IPS DF 6.9 (cell line): ENCODE results near the gene ADARB2.
"Not testable (repeated sequence)": the region's sequence is repeated elsewhere in the genome, so short reads cannot be mapped to it uniquely, and the experiment has no call there.

ENCODE experiments used
- DNase-seq: peaks from one replicate; pipeline ENCODE4 v3.0.0-alpha.2; 2013; ENCODE audit warnings: low read depth, low spot score
- H3K27ac ChIP-seq: one replicate; pipeline ENCODE4 v1.5.1; 2013; ENCODE audit warnings: low read length, control low read depth
- H3K27me3 ChIP-seq: 2 replicates; pipeline ENCODE4 v1.6.1; 2013; ENCODE audit warnings: mild to moderate bottlenecking, low read length; ENCODE audit not compliant: control insufficient read depth, insufficient read depth
- H3K36me3 ChIP-seq: 2 replicates; pipeline ENCODE4 v1.6.1; 2013; ENCODE audit warnings: low read length; ENCODE audit not compliant: control insufficient read depth, insufficient read depth
- H3K4me1 ChIP-seq: 2 replicates; pipeline ENCODE4 v1.6.1; 2013; ENCODE audit warnings: low read length; ENCODE audit not compliant: control insufficient read depth, insufficient read depth
- H3K4me3 ChIP-seq: 2 replicates; pipeline ENCODE4 v1.5.1; 2013; ENCODE audit warnings: mild to moderate bottlenecking, low read length
- H3K9me3 ChIP-seq: 2 replicates; pipeline ENCODE4 v1.6.1; 2013; ENCODE audit warnings: low read length, inconsistent platforms; ENCODE audit not compliant: control insufficient read depth, insufficient read depth
- WGBS: extraction: QIAGEN DNeasy Blood & Tissue Kit; methylation state at CpG from one replicate; pipeline ENCODE4 v1.1.7; 2013; ENCODE audit warnings: mixed read lengths, missing lambda C conversion rate; ENCODE audit not compliant: insufficient read length, insufficient coverage; 5-methylcytosine and 5-hydroxymethylcytosine counted together

Gene ADARB2

DNA sequence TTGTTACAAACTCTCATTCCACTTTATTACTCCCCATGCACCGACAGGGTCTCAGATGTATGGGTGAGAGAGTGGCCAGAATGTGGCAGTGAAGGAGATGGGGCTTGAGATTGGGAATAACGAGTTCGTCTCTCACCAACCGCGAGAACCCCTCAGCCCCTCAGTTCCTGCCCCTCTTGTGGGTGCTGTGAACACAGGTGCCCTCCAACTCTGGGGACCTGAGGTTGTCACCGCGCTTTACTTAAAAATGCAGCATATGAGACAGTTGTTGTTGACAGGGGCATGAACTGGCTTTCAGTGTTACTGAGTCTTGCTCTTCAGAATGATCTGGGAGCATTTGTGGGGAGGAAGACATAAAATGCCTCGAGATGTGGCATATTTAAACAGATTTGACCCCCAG lies 391.1 kb downstream of the ADARB2 start:
- no peaks in the 10 kb centered on the region for H3K9me3 ChIP-seq
- no peaks in the 10 kb centered on the region for H3K27me3 ChIP-seq
- H3K4me1 ChIP-seq: peaks cover 2% of the 10 kb centered on the region; the same call in 1 of the 2 replicates
- H3K27ac ChIP-seq: no peak overlapping the region
- H3K36me3 ChIP-seq: no peaks in the 10 kb centered on the region
- DNase-seq: no peak
- H3K4me3 ChIP-seq: no peak overlapping the region
- WGBS: no CpG with 5 or more reads among the region's 8 CpGs

DNA sequence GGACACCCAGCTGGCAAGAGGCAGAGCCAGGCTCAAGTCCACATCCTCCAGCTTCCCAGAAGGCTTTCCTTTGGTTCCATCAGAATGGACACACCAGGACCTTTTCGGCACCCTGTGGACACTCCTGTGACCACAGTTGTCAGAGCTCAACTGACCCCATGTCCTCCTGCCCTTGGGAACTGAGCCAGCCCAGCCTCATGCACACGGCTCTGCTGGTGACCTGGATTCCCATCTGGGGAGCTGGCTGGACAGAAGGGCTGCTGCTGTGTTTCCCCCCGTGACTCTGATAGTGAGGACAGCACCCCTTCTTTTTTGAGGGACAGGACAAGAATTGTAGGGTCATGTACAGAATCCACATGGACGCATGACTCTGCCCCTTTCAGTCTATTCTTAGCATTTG lies 392.0 kb downstream of the ADARB2 start:
- DNase-seq: no peak
- Histone ChIP-seq H3K36me3 (no peaks in the 10 kb centered on the region), H3K27me3 (no peaks in the 10 kb centered on the region), H3K4me1 (peaks cover 2% of the 10 kb centered on the region; the same call in 1 of the 2 replicates), H3K4me3 (no peak overlapping the region), H3K27ac (no peak overlapping the region), H3K9me3 (no peaks in the 10 kb centered on the region)
- no CpG with 5 or more reads among the region's 4 CpGs for WGBS

DNA sequence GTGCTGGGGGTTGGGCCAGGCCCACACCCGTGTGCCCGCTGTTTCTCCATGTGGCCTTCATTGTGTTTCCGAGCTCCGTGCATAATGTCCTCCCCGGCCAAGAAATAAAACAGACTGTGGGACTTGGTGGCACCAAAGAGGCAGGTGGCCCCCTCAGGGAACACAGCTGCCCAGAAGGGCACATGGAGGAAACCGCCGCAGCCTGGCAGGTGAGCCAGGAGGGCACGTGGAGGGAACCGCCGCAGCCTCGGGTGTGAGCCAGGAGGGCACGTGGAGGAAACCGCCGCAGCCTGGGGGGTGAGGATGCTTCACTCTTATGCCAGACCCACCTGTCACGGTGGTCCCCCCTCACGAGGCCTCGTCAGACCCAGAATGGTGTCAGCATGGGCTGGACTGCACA lies 392.5 kb downstream of the ADARB2 start:
- Histone ChIP-seq H3K4me1 (peaks cover 2% of the 10 kb centered on the region; the same call in 1 of the 2 replicates), H3K36me3 (no peaks in the 10 kb centered on the region), H3K4me3 (no peak overlapping the region), H3K27ac (no peak overlapping the region), H3K9me3 (no peaks in the 10 kb centered on the region), H3K27me3 (no peaks in the 10 kb centered on the region)
- DNase-seq: no peak
- WGBS: no CpG with 5 or more reads among the region's 17 CpGs

DNA sequence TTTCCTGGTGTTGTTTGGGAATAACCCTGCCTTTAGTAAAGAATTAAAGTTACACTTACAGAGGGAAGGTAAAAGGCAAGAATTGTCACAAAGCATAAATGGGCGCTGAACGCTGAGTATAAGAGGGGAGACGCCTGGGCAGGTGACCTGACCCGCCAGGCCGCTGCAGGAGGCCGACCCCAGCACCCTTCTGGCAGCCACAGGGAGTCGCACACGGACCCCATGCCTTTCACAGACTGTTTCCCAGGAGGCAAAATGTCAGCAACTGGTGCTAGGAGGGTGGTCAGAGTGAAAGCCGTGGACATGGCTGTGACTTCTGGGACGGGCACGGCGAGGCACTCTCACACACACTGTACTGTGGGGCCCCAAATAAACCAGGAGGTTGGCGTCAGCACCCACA lies 392.9 kb downstream of the ADARB2 start:
- no peak for DNase-seq
- no peak overlapping the region for H3K4me3 ChIP-seq
- peaks cover 2% of the 10 kb centered on the region; the same call in 1 of the 2 replicates for H3K4me1 ChIP-seq
- no CpG with 5 or more reads among the region's 13 CpGs for WGBS
- H3K27ac ChIP-seq: no peak overlapping the region
- H3K27me3 ChIP-seq: no peaks in the 10 kb centered on the region
- H3K9me3 ChIP-seq: no peaks in the 10 kb centered on the region
- no peaks in the 10 kb centered on the region for H3K36me3 ChIP-seq

DNA sequence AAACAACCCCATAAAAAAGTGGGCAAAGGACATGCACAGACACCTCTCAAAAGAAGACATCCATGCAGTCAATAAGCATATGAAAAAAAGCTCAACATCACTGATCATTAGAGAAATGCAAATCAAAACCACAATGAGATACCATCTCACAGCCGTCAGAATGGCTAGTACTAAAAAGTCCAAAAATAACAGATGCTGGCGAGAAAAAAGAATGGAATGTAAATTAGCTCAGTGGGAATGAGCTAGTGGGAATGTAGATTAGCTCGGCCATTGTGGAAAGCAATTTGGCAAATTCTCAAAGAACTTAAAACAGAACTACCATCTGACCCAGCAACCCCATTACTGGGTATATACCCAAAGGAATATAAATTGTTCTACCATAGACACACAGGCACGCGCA lies 394.1 kb downstream of the ADARB2 start:
- Histone ChIP-seq H3K4me1 (no peaks in the 10 kb centered on the region; the same call in 1 of the 2 replicates), H3K27ac (no peak overlapping the region), H3K9me3 (no peaks in the 10 kb centered on the region), H3K4me3 (no peak overlapping the region), H3K27me3 (no peaks in the 10 kb centered on the region), H3K36me3 (no peaks in the 10 kb centered on the region)
- no peak for DNase-seq
- WGBS: no CpG with 5 or more reads among the region's 5 CpGs

DNA sequence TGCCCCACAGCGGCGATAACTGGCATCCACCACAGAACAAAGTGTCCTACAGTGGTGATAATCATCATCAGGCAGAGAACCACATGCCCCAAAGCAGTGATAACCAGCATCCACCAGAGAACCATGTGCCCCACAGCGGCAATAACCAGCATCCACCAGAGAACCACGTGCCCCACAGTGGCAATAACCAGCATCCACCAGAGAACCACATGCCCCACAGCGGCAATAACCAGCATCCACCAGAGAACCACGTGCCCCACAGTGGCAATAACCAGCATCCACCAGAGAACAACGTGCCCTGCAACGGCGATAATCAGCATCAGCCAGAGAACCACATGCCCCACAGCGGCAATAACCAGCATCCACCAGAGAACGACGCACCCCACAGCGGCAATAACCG lies 396.3 kb downstream of the ADARB2 start:
- H3K4me1 ChIP-seq, H3K4me3 ChIP-seq, DNase-seq, H3K27me3 ChIP-seq, H3K36me3 ChIP-seq, H3K9me3 ChIP-seq, H3K27ac ChIP-seq: not testable (repeated sequence)
- no CpG with 5 or more reads among the region's 14 CpGs for WGBS

DNA sequence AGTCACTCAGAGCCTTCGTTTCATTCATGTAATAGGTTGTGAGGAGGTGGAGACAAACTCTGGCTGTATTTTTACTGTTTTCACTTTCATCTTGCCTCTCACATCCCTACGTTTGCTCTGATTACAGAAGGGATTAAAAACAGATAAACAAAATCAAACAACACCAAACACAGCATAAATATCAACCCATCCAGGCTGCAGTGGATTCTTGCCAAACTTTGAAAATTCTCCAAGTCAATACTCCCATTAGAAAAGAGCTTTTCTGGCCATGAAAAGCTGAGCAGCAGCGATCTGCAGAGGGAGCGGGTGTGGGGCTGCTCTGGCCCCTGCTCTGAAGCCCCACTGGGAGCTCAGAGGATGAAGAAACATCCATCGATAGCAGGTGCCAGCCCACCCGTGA lies 397.9 kb downstream of the ADARB2 start:
- Histone ChIP-seq H3K4me3 (no peak overlapping the region; the same call in 1 of the 2 replicates), H3K27ac (no peak overlapping the region)

DNA sequence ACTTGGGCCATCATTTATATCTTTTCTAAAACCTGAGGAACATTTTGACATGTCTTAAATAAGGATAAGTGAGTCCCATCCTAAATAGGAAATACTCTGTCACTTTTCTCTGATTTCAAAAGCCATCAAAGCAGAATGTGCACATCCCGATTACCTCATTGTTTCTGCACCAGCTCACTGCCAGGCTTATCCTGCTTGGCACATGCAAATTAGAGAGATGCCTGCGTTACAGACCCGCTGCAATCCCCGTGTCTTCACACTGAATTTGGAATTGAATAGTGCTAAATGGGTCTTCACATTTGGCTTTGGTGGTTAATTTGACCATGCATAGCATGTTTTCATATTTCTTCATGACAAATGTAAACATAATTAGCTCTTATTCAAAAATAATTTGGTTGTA lies 401.7 kb downstream of the ADARB2 start:
- no peak for DNase-seq
- Histone ChIP-seq H3K27ac (no peak overlapping the region), H3K36me3 (no peaks in the 10 kb centered on the region), H3K27me3 (no peaks in the 10 kb centered on the region), H3K4me1 (no peaks in the 10 kb centered on the region), H3K4me3 (no peak overlapping the region), H3K9me3 (no peaks in the 10 kb centered on the region)
- WGBS: no CpG with 5 or more reads among the region's 4 CpGs

More for the DNA sequence above, 397.9 kb downstream of the ADARB2 start:
- Histone ChIP-seq H3K36me3 (no peaks in the 10 kb centered on the region), H3K27me3 (no peaks in the 10 kb centered on the region), H3K9me3 (no peaks in the 10 kb centered on the region), H3K4me1 (no peaks in the 10 kb centered on the region)
- no peak for DNase-seq
- no CpG with 5 or more reads among the region's 6 CpGs for WGBS

DNA sequence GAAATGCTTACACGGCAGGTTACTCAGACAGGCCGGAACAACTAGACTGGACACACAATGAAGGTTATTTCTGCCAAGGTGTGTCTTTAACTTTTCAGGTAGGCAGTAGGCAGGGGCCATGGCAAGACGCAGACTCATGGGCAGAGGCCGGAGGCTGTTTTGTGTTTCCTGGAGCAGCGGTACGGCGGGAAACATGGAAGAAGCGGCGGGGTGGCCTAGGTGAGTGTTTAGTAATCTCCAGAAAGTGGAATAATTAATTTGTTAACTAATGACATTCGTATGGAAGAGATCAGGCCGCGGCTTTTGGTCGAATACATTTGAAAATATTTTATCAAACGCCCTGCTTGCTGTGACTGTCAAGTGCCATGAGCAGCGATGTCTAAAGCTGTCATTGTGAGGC lies 403.3 kb downstream of the ADARB2 start:
- Histone ChIP-seq H3K4me3 (no peak overlapping the region), H3K9me3 (no peaks in the 10 kb centered on the region), H3K27ac (no peak overlapping the region), H3K36me3 (no peaks in the 10 kb centered on the region), H3K27me3 (no peaks in the 10 kb centered on the region), H3K4me1 (no peaks in the 10 kb centered on the region)
- no peak for DNase-seq
- no CpG with 5 or more reads among the region's 15 CpGs for WGBS

DNA sequence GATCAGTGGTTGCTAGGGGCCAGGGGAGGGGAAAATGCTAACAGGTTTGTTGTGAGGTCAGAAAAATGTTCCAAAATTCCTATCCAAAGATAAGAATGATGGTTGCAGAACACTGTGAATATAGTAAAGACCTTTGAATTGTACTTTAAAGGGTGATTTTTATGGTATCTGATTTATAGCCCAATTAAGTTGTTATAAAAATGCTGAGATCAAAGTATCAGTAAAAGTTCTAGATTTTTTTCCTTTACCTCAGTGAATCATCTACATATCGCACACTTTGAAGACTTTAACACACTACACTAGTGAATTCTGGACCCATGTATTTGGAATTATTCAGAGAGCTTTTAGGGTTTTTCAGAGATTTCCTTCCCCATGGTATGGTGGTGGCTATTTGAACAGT lies 405.8 kb downstream of the ADARB2 start:
- H3K4me1 ChIP-seq: no peaks in the 10 kb centered on the region; the same call in 1 of the 2 replicates
- no peaks in the 10 kb centered on the region for H3K36me3 ChIP-seq
- no peaks in the 10 kb centered on the region for H3K27me3 ChIP-seq
- no peak overlapping the region for H3K27ac ChIP-seq
- no peak overlapping the region for H3K4me3 ChIP-seq
- WGBS: no CpG with 5 or more reads among the region's 1 CpG
- no peak for DNase-seq
- no peaks in the 10 kb centered on the region for H3K9me3 ChIP-seq

DNA sequence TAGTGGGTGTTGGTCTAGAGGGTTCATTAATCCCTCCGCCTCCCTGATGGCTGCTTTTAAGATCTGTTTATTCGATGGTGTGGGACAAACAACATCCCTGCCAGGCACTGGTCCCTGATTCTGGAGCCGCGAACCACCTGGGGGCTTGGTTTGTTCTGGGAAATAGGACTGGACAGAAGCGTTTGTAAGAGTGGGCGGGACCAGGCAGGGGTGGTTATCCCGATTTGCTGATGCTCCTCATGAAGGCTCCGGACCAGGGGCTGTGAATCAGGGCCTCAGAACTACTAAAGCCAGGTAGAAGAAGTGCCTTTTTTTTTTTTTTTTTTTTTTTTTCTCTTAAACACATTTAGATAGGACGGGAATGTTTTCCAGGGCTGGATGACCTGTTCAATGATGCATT lies 407.7 kb downstream of the ADARB2 start:
- H3K27me3 ChIP-seq: no peaks in the 10 kb centered on the region
- no CpG with 5 or more reads among the region's 9 CpGs for WGBS
- no peaks in the 10 kb centered on the region for H3K36me3 ChIP-seq
- no peak overlapping the region for H3K4me3 ChIP-seq
- H3K27ac ChIP-seq: no peak overlapping the region
- H3K9me3 ChIP-seq: no peaks in the 10 kb centered on the region
- DNase-seq: no peak
- no peaks in the 10 kb centered on the region; the same call in 1 of the 2 replicates for H3K4me1 ChIP-seq
